Sigmoid colon (tissue), 4 donors: ENCODE results near the gene SELENON.

Experiments
- CTCF ChIP-seq, 4 experiments: fragments of 450-650 bp in 3 of 4; fragments of 200-600 bp in 1 of 4; IDR thresholded peaks; one replicate each; pipeline ENCODE4 v1.5.1; 2016 to 2019; ENCODE audit warnings: antibody characterized with exemption in 4 of 4, mild to moderate bottlenecking in 3 of 4, moderate library complexity in 2 of 4
- EP300 ChIP-seq, 4 donors: sonication (generic); formaldehyde crosslinking; IDR thresholded peaks; one replicate each; pipeline ENCODE4 v1.6.1; 2017; ENCODE audit warnings: antibody characterized with exemption in 4 of 4
- POLR2A ChIP-seq, 2 donors: fragments of 450-650 bp; IDR thresholded peaks; one replicate each; pipeline ENCODE4 v1.6.1; 2016; ENCODE audit warnings: antibody characterized with exemption in 2 of 2, mild to moderate bottlenecking in 2 of 2, moderate library complexity in 2 of 2
- POLR2AphosphoS5 ChIP-seq, 4 donors: sonication (generic); formaldehyde crosslinking; IDR thresholded peaks; one replicate each; pipeline ENCODE4 v1.6.1; 2017; ENCODE audit warnings: antibody characterized with exemption in 4 of 4

- TF ChIP-seq POLR2AphosphoS5 (IDR thresholded peaks at IDR 0.05) (no peak), CTCF (IDR thresholded peaks at IDR 0.05) (no peak), EP300 (IDR thresholded peaks at IDR 0.05) (no peak), POLR2A (IDR thresholded peaks at IDR 0.05) (no peak)
Observed at GRCh38 chr1:25864434-25864833, 64.4 kb downstream of the SELENON start.
